T47D (cell line): ENCODE measurements around the gene AHI1.
A peak's percentile ranks its signal among the peaks of the same experiment; 100 is the strongest.

ENCODE experiments used
- DNase-seq, 2 experiments: peaks; one replicate each; pipeline versions ENCODE4 v3.0.0 to v3.0.0-alpha.2; 2011 to 2012; ENCODE audit warnings: low read depth in 1 of 2, low spot score in 1 of 2
- JUND ChIP-seq: IDR thresholded peaks from 2 replicates; pipeline ENCODE4 v1.6.1; 2012; ENCODE audit warnings: low read depth
- in situ Hi-C: cut with HindIII; loops from 2 replicates; pipeline ENCODE4 v1.10.0; 2016; ENCODE audit warnings: low sequenced_read_pairs, low pct_unique_long_range_greater_than_20kb

The AHI1 gene

GRCh38 chr6:135323979-135324378, 173.6 kb downstream of the AHI1 start:
- no peak for TF ChIP-seq JUND
- DNase-seq = no peak
- in situ Hi-C loops = no loop called here

GRCh38 chr6:135323202-135323668, 174.3 kb downstream of the AHI1 start:
- DNase-seq = no peak
- no peak for TF ChIP-seq JUND
- in situ Hi-C loops = no loop called here

GRCh38 chr6:135322427-135323201, 174.9 kb downstream of the AHI1 start:
- in situ Hi-C loops = no loop called here
- TF ChIP-seq JUND = no peak
- peak in 1 of 2 experiments; percentile 1 for DNase-seq

- in situ Hi-C loops = no loop called here
- no peak for TF ChIP-seq JUND
- no peak for DNase-seq
Measured at GRCh38 chr6:135320721-135321621, 176.6 kb downstream of the AHI1 start.

- TF ChIP-seq JUND = no peak
- no peak for DNase-seq
- in situ Hi-C loops = no loop called here
Measured at GRCh38 chr6:135319819-135320218, 177.7 kb downstream of the AHI1 start.

- in situ Hi-C loops = no loop called here
- TF ChIP-seq JUND = no peak
- DNase-seq = no peak
Measured at GRCh38 chr6:135318738-135319469, 178.6 kb downstream of the AHI1 start.

- in situ Hi-C loops = no loop called here
- TF ChIP-seq JUND = no peak
- no peak for DNase-seq
Measured at GRCh38 chr6:135314543-135314942, 183.0 kb downstream of the AHI1 start.

GRCh38 chr6:135311446-135312200, 185.9 kb downstream of the AHI1 start:
- in situ Hi-C loops = no loop called here
- TF ChIP-seq JUND = no peak
- DNase-seq = no peak

GRCh38 chr6:135310291-135310690, 187.2 kb downstream of the AHI1 start:
- no peak for TF ChIP-seq JUND
- no peak for DNase-seq
- in situ Hi-C loops = no loop called here

GRCh38 chr6:135306740-135307420, 190.7 kb downstream of the AHI1 start:
- in situ Hi-C loops = no loop called here
- DNase-seq = no peak
- TF ChIP-seq JUND = no peak

GRCh38 chr6:135306166-135306565, 191.4 kb downstream of the AHI1 start:
- in situ Hi-C loops = no loop called here
- TF ChIP-seq JUND = no peak
- no peak for DNase-seq

GRCh38 chr6:135305684-135306083, 191.9 kb downstream of the AHI1 start:
- TF ChIP-seq JUND = no peak
- DNase-seq = no peak
- in situ Hi-C loops = no loop called here
